SIG-M5 treated with dmso at 0.1 percent for 504 hours (cell line): ENCODE data around the gene TMEM184A.

Experiments used
- DNase-seq: peaks from one replicate; lab custom pipeline; 2025; ENCODE audit not compliant: unreplicated experiment; lab: John Stamatoyannopoulos, UW

The TMEM184A gene

GRCh38 chr7:1553512-1554210, 2.3 kb downstream of the TMEM184A start:
- DNase-seq: no peak

GRCh38 chr7:1552200-1552599, 3.8 kb downstream of the TMEM184A start:
- no peak for DNase-seq

GRCh38 chr7:1550846-1551155, 5.2 kb downstream of the TMEM184A start:
- DNase-seq: no peak

GRCh38 chr7:1550005-1550845, 5.8 kb downstream of the TMEM184A start:
- DNase-seq: no peak

DNA sequence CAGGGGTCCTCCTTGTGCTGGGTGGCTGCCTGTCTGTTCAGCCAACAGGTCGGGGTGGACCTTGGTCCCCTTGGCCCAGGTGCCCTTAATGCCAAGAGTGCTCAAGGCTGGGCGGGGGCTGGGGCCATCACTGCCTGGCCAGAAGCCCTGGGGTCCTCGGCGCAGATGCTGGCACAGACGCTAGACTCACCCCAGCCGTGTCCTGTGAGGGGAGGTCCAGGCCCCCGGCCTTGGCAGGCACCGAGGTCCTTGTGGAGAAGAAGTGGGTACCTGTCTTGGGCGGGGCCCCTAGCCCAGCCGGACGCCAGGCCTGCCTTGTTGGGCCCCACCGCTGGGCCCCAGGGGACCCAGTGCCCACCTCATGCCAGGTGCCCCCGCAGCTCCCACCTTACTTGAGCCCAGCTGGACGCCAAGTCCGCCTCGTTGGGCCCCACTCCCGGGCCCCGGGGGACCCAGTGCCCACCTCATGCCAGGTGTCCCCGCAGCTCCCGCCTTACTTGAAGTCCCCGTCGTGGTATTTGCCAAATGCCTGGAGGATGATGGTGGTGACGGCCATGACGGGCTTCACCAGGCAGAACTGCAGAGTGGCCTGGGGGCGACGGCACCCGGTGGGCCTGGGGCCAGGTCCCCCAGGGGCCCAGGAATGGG, 6.5 kb downstream of the TMEM184A start:
- no peak for DNase-seq

DNA sequence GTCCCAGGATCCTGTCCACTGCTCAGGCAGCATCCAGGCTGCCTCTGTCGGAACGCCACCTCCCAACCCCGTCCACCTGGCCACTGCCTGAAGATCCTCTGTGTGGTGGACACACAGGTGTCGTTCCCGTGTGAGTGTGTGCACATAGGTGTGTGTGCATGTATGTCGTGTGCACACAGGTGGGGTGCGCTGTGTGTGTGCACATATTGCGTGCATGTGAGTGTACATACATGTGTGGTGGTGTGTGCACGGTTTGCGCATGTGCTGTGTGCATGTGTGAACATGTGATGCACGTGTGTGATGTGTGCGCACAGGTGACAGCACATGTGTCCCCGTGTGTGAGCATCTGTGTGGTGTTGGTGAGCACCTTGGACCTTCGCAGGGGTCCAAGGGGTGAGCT, 7.1 kb downstream of the TMEM184A start:
- no peak for DNase-seq

GRCh38 chr7:1548438-1548831, 7.6 kb downstream of the TMEM184A start:
- DNase-seq: no peak

GRCh38 chr7:1547777-1548437, 8.1 kb downstream of the TMEM184A start:
- DNase-seq: no peak

- no peak for DNase-seq
Observed at GRCh38 chr7:1546909-1547776, 8.9 kb downstream of the TMEM184A start.

DNA sequence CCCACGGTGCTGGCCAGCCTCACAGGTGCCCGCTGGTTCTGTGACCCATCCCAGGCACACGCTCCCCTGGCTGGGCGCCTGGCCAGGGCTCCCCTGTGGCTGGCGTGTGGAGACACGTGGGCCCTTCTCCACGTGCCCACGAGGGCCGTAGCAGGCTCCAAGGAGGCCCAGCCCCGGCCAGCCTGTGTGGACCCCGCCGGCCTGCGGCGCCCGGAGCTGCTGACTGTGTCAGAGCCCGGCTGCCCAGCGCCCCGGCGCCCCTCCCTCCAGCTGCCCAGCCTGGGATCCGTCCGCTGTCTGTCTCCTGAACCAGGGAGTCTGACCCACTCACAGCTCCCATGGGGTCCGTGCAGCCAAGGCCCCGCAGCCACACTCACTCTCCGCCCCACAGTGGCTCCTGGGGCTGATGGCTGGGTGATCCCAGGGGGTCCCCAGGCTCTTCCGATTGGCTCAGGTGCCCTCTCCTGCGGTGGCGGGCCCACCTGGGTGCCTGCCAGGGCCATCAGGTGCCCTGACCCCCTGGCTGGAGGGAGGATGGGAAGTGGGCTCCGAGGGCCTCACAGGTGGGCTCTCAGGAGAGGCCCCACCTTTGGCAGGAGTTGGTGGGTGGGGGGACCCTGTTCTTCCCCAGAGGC, 9.6 kb downstream of the TMEM184A start:
- no peak for DNase-seq

- DNase-seq: no peak
Observed at GRCh38 chr7:1545417-1546246, 10.4 kb downstream of the TMEM184A start.

- no peak for DNase-seq
Observed at GRCh38 chr7:1544896-1545416, 11.0 kb downstream of the TMEM184A start.

DNA sequence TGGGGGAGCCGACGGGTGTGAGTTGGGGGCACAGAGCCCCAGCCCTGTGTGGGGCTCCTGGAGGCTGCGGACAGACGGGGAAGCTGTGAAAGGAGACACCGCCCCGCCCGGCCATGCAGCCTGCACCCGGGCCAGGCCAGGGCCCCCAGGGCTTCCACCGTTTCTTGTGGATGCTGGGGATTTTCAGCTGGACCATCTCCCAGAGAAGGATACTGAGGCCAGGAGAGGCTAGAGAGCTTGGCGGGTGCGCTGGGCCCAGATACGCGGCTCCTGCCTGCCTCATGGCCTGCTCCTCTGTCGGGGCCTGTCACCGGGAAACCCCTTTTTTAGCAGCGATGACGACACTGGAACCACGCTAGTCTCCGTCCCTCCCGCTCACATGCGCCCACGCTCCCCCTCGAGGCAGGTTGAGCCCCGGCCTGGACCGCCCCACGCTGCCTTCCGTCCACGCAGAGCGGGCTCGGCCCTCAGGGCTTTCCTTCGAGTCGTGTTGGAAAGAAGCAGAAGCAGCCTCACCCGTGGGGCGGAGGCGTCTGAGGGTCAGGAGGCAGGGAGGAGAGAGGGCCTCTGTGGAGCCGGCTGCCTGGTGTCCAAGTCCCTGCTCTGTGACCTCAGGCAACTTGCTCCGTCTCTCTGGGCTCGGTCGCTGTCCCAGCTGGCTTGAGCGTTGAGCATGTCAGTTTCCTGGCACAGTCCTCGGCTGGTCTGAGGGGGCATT, 11.7 kb downstream of the TMEM184A start:
- DNase-seq: no peak

- DNase-seq: no peak
Observed at GRCh38 chr7:1543826-1544177, 12.2 kb downstream of the TMEM184A start.

- no peak for DNase-seq
Observed at GRCh38 chr7:1542841-1543747, 12.9 kb downstream of the TMEM184A start.

DNA sequence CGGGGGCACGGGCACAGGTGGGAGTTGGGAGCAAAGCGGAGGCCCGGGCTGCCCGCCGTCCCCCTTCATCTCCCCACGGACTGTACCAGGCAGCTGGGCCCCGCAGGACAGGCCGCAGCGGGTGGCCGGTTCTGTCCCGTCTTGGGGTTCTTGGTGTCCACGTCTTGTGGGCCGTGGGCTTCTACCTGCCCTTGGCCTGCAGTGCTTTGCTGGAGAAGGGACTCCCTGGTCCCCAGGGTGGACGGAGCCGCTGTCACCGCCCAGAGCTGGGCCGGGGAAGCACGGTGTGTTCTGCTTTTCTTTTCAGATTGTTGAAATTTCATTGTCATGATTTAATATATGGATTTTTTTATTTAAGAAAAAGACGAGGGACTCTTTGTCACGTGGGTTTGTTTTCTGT, 13.7 kb downstream of the TMEM184A start:
- no peak for DNase-seq

- no peak for DNase-seq
Observed at GRCh38 chr7:1541431-1542162, 14.4 kb downstream of the TMEM184A start.
